DMS53 treated with DMSO at 0.1 percent for 48 hours (cell line): ENCODE data around the gene PRKG1.

Source experiments
- DNase-seq: peaks from one replicate; lab custom pipeline; 2025; ENCODE audit not compliant: unreplicated experiment; lab: John Stamatoyannopoulos, UW

The PRKG1 gene

DNA sequence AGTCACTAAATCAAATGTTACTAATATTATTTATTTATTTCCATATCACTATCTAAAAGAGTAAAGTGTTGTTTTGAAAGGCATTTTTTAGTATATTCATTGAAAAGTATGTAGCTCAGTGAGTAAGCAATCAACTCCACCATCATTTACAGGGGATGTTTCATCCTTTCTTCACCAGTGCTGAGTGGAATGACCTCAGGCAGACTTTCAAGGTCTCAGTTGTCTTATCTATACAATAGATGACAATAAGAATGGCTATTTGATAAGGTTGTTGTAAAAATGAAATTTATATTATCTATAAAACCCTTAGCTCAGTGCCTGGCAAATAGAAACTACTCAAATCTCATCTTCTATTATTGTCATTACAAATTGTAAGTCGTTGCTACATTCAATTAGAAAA, 829.4 kb downstream of the PRKG1 start:
- DNase-seq = no peak

DNA sequence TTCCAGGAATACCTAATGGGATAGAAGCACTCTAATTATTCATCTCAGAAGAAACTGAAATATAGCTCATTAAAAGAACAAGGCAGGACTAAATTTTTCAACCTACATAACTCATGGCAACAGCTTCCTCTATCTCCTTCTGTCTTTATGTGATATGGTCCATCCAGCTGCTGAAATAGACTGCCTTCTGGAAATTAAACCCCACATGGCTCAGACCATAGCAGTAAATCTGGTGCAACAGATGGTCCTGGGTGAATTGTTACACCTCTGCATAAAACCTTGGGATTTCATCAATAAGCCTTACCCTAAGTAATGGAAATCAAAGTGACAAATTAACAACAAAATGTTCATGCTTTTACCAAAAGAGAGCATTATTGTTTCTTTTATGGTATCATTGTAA, 830.7 kb downstream of the PRKG1 start:
- no peak for DNase-seq

GRCh38 chr10:51907361-51907760, 833.1 kb downstream of the PRKG1 start:
- DNase-seq = no peak

DNA sequence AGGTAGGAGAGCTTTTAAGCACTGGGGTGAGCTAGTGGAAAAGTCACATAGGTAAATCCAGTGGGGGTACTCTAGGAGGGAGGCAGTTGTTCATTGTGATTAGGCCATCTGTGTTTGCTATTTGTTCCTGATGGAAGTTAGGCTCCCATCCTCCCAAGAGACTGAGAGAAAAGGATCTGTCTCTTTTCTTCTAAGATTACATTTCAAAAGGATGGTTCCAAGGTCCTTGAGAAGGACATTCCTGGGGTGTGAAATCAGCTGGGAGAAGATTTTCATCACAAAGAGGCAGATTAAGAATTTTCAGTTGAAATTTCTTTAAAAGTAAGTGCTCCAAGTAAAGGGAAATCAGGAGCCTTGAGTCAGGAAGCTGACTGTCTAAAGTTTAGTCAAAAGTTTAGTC, 835.9 kb downstream of the PRKG1 start:
- DNase-seq = no peak

DNA sequence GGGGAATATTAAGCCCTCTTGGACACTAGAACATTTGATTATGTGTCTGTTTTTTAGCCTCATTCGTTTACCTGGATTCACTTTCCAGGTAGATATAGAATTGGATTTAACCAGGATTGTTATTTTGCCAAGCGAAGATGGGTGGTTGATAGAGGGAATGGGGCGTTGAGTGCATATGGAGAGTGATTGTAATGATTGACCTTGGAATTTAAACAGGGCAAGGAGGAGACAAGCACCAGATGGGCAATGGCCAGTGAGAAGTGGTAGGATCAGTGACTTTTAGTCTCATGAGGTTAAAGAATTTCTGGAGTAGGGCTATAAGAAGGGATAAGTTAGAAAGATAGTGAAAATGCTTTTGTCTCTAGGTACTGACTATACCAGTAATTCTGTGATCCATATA, 836.3 kb downstream of the PRKG1 start:
- DNase-seq = no peak

- no peak for DNase-seq
Observed at GRCh38 chr10:51911723-51912122, 837.4 kb downstream of the PRKG1 start.

DNA sequence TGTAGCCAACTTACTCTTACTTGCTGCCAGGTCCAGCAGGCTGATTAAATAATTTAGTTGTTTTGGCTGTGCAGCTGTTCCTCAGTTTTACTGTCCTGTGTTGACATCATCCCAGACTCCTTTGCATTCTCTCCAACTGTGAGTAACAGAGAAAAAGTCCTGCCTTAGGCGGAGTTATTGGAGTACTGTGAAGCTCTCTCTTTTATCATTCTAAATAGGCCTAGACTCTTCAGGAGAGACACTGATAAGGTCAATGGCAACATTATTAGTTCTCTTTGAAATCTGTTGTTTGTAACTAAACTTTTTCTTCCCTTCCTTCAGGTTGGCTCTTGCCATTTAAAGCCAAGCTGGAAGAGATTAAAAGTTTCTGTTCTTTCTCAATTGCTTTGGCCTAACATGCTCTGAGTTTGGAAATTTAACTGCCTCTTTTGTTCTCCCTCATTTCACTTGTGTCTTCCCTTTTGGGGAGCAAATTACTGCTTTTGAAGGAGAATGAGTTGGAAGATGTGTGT, 840.8 kb downstream of the PRKG1 start:
- DNase-seq = no peak

GRCh38 chr10:51918440-51918839, 844.2 kb downstream of the PRKG1 start:
- DNase-seq = no peak

DNA sequence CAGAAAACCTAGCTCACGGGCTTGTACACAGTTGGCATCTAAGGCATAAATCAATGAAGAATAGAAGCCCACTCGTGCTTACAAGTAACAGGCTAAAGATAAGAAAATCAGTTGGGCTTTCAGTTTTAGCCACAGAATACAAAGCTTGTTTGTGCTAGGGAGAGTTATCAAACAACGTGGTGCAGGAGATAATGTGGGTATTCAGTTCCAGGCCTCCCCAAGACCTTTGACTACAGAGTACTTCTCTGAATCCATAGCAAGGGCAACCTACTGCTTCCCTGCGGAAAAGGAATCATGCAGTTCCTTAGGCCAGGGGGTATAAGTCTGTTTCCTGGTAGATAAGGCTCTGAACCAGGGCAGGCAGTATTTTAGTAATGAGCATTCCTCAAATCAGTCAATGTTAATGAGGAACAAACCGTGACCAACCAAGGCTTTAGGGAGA, 844.6 kb downstream of the PRKG1 start:
- DNase-seq = no peak

- DNase-seq = no peak
Observed at GRCh38 chr10:51920672-51921071, 846.4 kb downstream of the PRKG1 start.

- DNase-seq = no peak
Observed at GRCh38 chr10:51924359-51924758, 850.1 kb downstream of the PRKG1 start.

- no peak for DNase-seq
Observed at GRCh38 chr10:51926337-51926736, 852.0 kb downstream of the PRKG1 start.

GRCh38 chr10:51928162-51928561, 853.9 kb downstream of the PRKG1 start:
- DNase-seq = no peak

DNA sequence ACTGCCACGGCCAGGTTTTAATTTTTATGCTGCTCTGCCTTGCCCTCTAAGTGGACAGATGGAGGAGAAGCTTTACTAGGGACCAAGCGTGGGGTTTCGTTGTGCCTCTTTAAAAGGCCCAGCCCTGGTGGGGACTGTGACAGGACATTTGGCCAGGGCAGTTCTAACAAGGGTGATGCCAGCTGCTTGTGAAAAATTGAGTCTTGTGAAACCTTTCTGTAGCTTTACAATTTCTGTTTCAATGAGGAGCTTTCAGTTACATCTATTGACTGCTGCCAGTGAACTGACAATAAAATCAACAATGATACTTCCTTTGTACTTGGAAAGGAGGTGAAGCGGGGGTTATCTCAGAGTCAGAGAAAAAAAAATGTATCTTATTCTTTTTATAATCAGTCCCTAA, 858.2 kb downstream of the PRKG1 start:
- peak; percentile 9 for DNase-seq

DNA sequence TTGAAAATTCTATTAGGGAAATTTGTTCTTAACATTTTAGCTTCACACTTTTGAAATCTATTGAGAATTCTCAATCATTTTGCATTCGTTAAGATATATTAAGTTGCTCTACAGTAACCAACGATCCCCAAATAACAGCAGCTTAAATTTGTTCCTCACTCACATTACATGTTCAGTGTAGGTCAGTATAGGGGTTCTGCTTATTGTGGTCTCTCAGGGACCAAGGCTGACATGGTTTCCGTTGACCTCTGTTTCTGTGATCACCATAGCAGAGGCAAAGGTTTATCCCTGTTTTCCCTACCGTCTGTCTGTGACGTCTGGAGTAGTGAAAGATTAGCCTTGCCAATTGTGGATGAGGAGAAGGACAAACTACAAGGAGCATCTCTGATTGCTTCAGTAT, 860.1 kb downstream of the PRKG1 start:
- no peak for DNase-seq

- DNase-seq = no peak
Observed at GRCh38 chr10:51935341-51935740, 861.1 kb downstream of the PRKG1 start.

GRCh38 chr10:51937308-51938140, 863.2 kb downstream of the PRKG1 start:
- DNase-seq = no peak

GRCh38 chr10:51950371-51950995, 876.2 kb downstream of the PRKG1 start:
- no peak for DNase-seq

DNA sequence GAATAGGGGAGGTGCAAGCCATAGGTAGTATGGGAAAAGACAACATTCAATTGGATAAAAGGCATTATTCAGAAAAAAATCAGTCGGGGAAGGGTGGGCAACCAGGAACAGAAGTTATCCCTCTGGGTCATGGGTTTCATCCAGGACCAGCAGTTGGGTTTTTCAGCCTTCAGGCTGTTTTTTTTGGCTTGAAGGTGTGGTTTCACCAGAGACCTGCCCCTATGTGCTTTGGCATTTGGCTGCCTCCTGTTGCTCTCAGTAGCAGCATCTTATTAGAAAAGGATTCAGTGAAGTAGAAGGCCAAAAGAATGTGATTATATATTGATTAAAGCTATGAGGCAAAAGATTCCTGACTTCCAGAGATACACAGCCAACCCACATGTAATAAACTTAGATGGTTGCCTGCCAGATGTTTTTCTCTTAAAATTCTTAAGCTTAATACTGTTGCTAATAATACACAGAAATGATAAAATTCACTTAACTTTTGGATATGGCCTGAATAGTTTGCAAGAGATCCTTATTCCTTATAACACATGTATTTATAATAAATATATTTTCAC, 876.8 kb downstream of the PRKG1 start:
- no peak for DNase-seq

GRCh38 chr10:51951601-51952000, 877.3 kb downstream of the PRKG1 start:
- DNase-seq = no peak

DNA sequence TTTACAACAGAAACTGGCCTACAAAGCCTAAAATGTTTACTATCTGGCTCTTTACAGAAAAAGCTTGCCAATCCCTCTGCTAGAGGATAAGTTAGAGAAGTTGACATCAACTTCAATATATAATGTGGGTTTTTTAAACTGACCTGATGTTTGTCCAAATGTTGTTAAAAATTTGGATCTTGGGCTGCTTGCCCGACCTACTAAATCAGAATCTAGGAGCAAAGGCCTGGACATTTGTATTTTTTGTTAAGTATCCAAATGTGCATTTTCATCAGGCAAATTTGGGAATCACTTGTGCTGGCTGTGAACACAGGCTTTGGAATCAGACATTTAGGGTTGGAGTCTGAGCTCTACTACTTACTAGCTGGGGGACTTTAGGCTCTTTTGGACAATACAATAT, 877.8 kb downstream of the PRKG1 start:
- no peak for DNase-seq

GRCh38 chr10:51955696-51956095, 881.4 kb downstream of the PRKG1 start:
- DNase-seq = no peak
